ENCODE measurements around the gene EBF3.

EBF3 gene

DNA sequence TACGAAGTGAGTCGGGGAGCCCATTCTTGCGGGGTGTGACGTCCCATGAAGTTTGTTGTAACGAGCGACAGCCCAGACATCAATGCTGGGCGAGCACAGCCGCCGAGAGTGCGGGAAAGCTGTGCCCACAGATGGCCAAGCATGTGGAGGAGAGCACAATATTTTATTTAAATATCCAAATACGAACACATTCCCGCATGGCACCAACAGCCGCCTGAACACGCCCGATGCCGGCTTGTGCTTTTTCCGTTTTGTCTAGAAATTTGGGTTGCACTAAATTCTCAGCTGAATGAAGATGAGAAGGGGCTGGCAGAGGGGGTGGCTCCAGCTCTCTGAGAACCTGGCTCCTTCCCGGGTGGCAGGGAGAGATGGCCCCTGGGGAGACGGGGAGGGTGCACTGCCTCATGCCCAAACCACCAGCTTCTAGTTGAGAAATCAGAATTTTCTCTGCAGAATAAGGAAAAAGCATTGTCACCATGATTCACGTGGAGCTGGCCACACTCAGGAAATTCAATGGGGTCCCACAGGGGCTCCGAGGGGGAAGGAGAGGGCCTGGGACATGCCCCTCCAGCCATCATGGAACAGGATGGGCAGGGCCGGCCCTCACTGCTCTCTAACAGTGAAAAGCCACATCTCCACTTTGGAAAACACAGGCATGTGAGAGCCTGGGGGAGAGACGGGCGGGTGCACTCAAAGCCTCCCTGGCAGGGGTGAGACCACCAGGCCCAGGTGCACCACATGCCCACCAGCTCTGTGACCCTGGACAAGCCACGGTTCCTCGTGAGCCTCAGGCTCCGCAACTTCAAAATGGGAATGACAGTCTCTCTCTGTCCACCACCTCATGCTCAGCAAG is 48.3 kb downstream of the EBF3 start:
- no peak for TF ChIP-seq TCF12 (IDR thresholded peaks at IDR 0.05; ENCODE audit: low read depth)
- no peak for TF ChIP-seq CEBPB (IDR thresholded peaks at IDR 0.05)
- TF ChIP-seq CREB1 (IDR thresholded peaks at IDR 0.05; ENCODE audit: low read depth): no peak
- TF ChIP-seq RAD21 (IDR thresholded peaks at IDR 0.05; ENCODE audit: low read depth): no peak
- TF ChIP-seq, protein P1, sequence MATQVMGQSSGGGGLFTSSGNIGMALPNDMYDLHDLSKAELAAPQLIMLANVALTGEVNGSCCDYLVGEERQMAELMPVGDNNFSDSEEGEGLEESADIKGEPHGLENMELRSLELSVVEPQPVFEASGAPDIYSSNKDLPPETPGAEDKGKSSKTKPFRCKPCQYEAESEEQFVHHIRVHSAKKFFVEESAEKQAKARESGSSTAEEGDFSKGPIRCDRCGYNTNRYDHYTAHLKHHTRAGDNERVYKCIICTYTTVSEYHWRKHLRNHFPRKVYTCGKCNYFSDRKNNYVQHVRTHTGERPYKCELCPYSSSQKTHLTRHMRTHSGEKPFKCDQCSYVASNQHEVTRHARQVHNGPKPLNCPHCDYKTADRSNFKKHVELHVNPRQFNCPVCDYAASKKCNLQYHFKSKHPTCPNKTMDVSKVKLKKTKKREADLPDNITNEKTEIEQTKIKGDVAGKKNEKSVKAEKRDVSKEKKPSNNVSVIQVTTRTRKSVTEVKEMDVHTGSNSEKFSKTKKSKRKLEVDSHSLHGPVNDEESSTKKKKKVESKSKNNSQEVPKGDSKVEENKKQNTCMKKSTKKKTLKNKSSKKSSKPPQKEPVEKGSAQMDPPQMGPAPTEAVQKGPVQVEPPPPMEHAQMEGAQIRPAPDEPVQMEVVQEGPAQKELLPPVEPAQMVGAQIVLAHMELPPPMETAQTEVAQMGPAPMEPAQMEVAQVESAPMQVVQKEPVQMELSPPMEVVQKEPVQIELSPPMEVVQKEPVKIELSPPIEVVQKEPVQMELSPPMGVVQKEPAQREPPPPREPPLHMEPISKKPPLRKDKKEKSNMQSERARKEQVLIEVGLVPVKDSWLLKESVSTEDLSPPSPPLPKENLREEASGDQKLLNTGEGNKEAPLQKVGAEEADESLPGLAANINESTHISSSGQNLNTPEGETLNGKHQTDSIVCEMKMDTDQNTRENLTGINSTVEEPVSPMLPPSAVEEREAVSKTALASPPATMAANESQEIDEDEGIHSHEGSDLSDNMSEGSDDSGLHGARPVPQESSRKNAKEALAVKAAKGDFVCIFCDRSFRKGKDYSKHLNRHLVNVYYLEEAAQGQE (IDR thresholded peaks at IDR 0.05; ENCODE audit: low read depth): no peak
- no peak for TF ChIP-seq NFIC (IDR thresholded peaks at IDR 0.05)
- no peak for TF ChIP-seq TAF1 (IDR thresholded peaks at IDR 0.05; ENCODE audit: low read depth)
- no peak for TF ChIP-seq TEAD4 (IDR thresholded peaks at IDR 0.05)
- TF ChIP-seq EGR1 (IDR thresholded peaks at IDR 0.05): no peak
- TF ChIP-seq EP300 (IDR thresholded peaks at IDR 0.05; ENCODE audit: borderline replicate concordance): no peak
- TF ChIP-seq ZBTB7A (IDR thresholded peaks at IDR 0.05; ENCODE audit: low read depth): no peak
- TF ChIP-seq, protein P2, sequence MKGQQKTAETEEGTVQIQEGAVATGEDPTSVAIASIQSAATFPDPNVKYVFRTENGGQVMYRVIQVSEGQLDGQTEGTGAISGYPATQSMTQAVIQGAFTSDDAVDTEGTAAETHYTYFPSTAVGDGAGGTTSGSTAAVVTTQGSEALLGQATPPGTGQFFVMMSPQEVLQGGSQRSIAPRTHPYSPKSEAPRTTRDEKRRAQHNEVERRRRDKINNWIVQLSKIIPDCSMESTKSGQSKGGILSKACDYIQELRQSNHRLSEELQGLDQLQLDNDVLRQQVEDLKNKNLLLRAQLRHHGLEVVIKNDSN (IDR thresholded peaks at IDR 0.05): no peak
- TF ChIP-seq FOXM1 (IDR thresholded peaks at IDR 0.05; ENCODE audit: borderline replicate concordance, low read depth): no peak
- TF ChIP-seq, protein P3, sequence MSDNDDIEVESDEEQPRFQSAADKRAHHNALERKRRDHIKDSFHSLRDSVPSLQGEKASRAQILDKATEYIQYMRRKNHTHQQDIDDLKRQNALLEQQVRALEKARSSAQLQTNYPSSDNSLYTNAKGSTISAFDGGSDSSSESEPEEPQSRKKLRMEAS (IDR thresholded peaks at IDR 0.05): no peak
- no peak for TF ChIP-seq YY1 (IDR thresholded peaks at IDR 0.05; ENCODE audit: low read depth)

DNA sequence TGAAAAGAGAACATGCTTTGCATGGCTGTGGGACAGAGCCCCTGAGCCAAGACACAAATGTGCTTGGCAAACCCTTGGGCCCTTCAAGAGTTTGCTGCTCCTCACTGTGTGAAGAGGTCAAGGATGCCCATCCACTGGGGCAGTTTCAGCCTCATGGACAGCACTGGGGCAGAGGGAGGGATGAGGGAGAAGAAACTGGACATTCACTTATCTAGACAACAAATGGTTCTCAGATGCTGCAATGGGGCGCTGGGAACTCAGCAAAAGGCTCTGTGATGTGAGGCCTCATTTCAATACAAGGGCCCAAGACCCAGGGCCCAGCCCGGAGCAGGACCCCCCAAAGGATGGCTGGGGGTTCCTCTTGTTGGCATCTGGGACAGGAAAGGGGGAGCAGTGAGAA is 49.1 kb downstream of the EBF3 start:
- TF ChIP-seq NFIC (IDR thresholded peaks at IDR 0.05) (no peak), CREB1 (IDR thresholded peaks at IDR 0.05; ENCODE audit: low read depth) (no peak), EP300 (IDR thresholded peaks at IDR 0.05; ENCODE audit: borderline replicate concordance) (no peak), YY1 (IDR thresholded peaks at IDR 0.05; ENCODE audit: low read depth) (no peak), EGR1 (IDR thresholded peaks at IDR 0.05) (no peak), FOXM1 (IDR thresholded peaks at IDR 0.05; ENCODE audit: borderline replicate concordance, low read depth) (no peak), ZBTB7A (IDR thresholded peaks at IDR 0.05; ENCODE audit: low read depth) (no peak), TAF1 (IDR thresholded peaks at IDR 0.05; ENCODE audit: low read depth) (no peak), TEAD4 (IDR thresholded peaks at IDR 0.05) (no peak), TCF12 (IDR thresholded peaks at IDR 0.05; ENCODE audit: low read depth) (no peak), RAD21 (IDR thresholded peaks at IDR 0.05; ENCODE audit: low read depth) (no peak), CEBPB (IDR thresholded peaks at IDR 0.05) (no peak)
- TF ChIP-seq, protein P3 (IDR thresholded peaks at IDR 0.05): no peak
- TF ChIP-seq, protein P2 (IDR thresholded peaks at IDR 0.05): no peak
- TF ChIP-seq, protein P1 (IDR thresholded peaks at IDR 0.05; ENCODE audit: low read depth): no peak

DNA sequence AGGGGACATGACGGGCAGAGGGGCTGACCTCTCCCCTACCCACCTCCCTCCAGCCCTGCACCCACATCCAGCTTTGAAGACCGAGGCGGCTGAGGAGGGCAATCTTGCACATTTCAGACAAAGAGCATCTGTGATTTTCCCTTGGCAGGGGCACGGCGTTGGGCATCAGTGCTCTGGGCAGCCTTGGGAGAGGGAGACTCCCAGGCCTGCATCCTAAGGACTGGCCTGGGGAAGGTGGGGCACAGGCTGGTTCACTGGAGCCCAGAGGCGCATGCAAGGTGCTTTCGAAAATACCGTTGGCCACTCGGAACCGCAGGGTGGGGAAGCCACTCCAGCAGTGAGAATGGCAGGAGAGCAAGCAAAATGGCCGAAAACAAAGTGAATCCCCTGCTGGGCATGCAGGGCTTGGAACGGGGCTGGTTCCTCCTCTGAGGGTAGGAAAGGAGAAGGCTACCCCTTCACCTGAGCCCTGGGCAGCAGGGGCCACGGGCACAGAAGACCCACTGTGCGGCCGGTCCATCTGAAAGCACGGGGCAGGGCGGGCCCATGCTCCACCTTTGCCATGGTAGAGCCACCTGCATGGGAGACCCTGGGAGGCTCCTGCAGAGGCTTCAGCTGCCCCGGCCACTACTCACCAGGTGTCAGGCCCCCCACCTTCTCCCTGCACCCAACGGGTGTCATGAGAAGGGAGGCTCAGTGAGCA is 49.8 kb downstream of the EBF3 start:
- TF ChIP-seq CEBPB (IDR thresholded peaks at IDR 0.05): no peak

DNA sequence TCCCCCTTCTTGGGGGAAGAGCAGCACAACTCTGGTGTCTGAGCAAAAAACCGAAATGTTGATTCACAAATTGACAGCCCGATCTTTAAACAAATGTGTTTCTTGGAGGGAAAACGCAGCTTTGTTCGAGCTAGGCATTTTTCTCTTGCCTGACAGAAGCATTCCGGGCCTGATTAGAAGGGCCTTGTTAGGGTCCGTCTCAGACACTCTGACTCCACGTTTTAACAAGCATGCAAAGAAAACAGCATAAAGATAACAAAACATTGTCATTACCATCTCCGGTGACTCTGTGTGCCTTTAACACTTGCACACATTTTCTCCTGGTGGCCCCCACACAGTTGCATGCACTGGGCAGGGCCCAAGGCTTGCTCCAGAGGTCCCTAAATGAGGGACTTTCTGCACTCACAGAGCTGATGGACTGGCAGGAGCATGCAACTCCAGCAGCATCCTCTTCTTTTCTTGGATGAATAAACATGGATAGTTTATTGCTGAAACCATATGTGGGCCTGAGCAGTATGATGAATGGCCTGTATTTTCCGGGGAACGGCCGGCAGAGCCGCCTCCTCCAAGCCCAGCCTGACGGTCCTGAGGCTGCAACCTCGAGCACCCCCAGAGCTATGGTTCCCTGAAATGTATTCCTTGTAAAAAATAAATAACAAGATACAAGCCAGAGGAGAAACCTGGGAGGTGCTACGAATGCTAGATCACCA is 50.9 kb downstream of the EBF3 start:
- TF ChIP-seq, protein P1 (IDR thresholded peaks at IDR 0.05; ENCODE audit: low read depth): no peak
- TF ChIP-seq FOXM1 (IDR thresholded peaks at IDR 0.05; ENCODE audit: borderline replicate concordance, low read depth) (no peak), CREB1 (IDR thresholded peaks at IDR 0.05; ENCODE audit: low read depth) (no peak), CEBPB (IDR thresholded peaks at IDR 0.05) (no peak), EGR1 (IDR thresholded peaks at IDR 0.05) (no peak), TCF12 (IDR thresholded peaks at IDR 0.05; ENCODE audit: low read depth) (no peak), EP300 (IDR thresholded peaks at IDR 0.05; ENCODE audit: borderline replicate concordance) (no peak), TAF1 (IDR thresholded peaks at IDR 0.05; ENCODE audit: low read depth) (no peak), RAD21 (IDR thresholded peaks at IDR 0.05; ENCODE audit: low read depth) (no peak), TEAD4 (IDR thresholded peaks at IDR 0.05) (no peak), YY1 (IDR thresholded peaks at IDR 0.05; ENCODE audit: low read depth) (no peak), NFIC (IDR thresholded peaks at IDR 0.05) (no peak)
- TF ChIP-seq, protein P2 (IDR thresholded peaks at IDR 0.05): no peak
- TF ChIP-seq, protein P3 (IDR thresholded peaks at IDR 0.05): no peak

Measured in Ishikawa (cell line).